ENCODE results near the gene CGNL1. TPM values are rescaled to one million over a fixed set of nuclear protein-coding genes. Genes with fewer than 3 reads are reported as not detected.
A peak's percentile ranks its signal among the peaks of the same experiment; 100 is the strongest.

CGNL1 gene
- polyA plus RNA-seq, 1 of the 3 experiments (the other 2 are of a cell fraction): 0.23 TPM

DNA sequence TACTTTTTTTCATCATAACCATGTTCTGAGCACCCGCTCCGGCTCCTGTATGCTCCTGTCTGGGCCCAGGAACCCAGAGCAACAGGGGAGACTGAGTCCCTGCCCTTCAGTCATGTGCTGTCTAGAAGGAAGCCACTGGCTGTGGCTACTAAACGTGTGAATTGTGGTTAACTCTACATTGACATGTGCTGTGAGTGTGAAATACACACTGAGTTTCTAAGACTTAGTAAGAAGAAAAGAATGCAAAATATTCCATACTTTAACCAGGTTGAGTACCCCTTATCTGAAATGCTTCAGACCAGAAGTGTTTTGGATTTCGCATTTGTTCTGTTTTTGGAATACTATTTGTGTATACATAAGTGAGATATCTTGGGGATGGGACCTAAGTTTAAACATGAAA lies 42.8 kb upstream of the CGNL1 start:
- POLR2A ChIA-PET: no interaction called here
- 81% methylated on average over 4 of the region's 4 CpGs for WGBS (ENCODE audit: low lambda C conversion rate)
- H3K79me2 ChIP-seq (ENCODE audit: insufficient read depth): no peaks in the 10 kb centered on the region
- no peaks in the 10 kb centered on the region for H3K27me3 ChIP-seq (ENCODE audit: insufficient read depth)
- H3K36me3 ChIP-seq (replicated peaks in 1 of 2; ENCODE audit: control insufficient read depth in 1 of 2, insufficient read depth in 2 of 2, low read length in 1 of 2): no peaks in the 10 kb centered on the region
- H3K4me3 ChIP-seq (ENCODE audit: low read depth in 2 of 2, low read length in 1 of 2): no peak overlapping the region
- H3K9ac ChIP-seq: no peak overlapping the region
- no peak overlapping the region for H2AFZ ChIP-seq (ENCODE audit: low read depth)
- no peaks in the 10 kb centered on the region for H3K9me3 ChIP-seq
- 0 out of 4 replicates have a peak overlapping the region, but pooled peaks of 1 of the 2 experiments have one; percentile 43 for H3K27ac ChIP-seq (ENCODE audit: low read depth in 2 of 2, low read length in 1 of 2)
- TF ChIP-seq, protein P1, sequence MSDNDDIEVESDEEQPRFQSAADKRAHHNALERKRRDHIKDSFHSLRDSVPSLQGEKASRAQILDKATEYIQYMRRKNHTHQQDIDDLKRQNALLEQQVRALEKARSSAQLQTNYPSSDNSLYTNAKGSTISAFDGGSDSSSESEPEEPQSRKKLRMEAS (IDR thresholded peaks at IDR 0.05; ENCODE audit: low read depth): no peak
- 0 out of 2 replicates have a peak, but pooled peaks have one; percentile 3 for TF ChIP-seq JUND (IDR thresholded peaks at IDR 0.05)
- no peak for TF ChIP-seq ELF1 (IDR thresholded peaks at IDR 0.05)
- no peak overlapping the region for H3K4me2 ChIP-seq
- H3F3A ChIP-seq (replicated peaks; ENCODE audit: insufficient read depth): peaks cover 14% of the 10 kb centered on the region
- DNase-seq: no peak
- H4K20me1 ChIP-seq (ENCODE audit: insufficient read depth): no peaks in the 10 kb centered on the region
- CTCF ChIA-PET: interaction anchor here (2.3 to 16.0 kb wide), 2 partner anchors 192 to 194 kb away, joined by 9 to 447 read pairs; no protein-coding TSS in a partner anchor
- H3K9me2 ChIP-seq: no peaks in the 10 kb centered on the region
- H3K4me1 ChIP-seq (ENCODE audit: control insufficient read depth in 1 of 2, insufficient read depth in 2 of 2, low read depth in 1 of 2, low read length in 1 of 2): peaks cover 16 to 18% of the 10 kb centered on the region in 2 experiments; a peak in 3 of 4 replicates

DNA sequence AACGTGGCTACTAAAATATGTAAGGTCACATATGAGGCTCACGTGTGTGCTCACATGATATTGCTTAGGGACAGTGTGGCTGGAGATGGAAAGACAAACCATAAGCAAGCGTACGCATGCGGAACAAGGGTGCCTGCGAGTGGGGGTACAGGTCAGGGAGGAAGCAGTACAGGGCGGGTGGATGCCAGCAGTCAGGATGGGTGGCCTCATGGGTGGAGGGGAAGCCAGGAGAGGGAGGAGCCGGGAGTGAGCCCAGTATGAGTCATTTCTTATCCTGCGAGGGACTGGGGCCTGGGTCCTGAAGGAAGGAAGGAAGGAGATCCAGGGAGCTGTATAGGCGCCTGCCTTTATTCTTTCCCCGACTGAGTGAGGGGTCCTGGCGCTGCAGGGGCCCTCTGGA lies 42.0 kb upstream of the CGNL1 start:
- Histone ChIP-seq H3F3A (replicated peaks; ENCODE audit: insufficient read depth) (peaks cover 6% of the 10 kb centered on the region), H3K27ac (ENCODE audit: low read depth in 2 of 2, low read length in 1 of 2) (peak overlapping the region in 1 of 2 experiments; percentile 43; a peak in 1 of 4 replicates), H4K20me1 (ENCODE audit: insufficient read depth) (no peaks in the 10 kb centered on the region), H3K4me1 (ENCODE audit: control insufficient read depth in 1 of 2, insufficient read depth in 2 of 2, low read depth in 1 of 2, low read length in 1 of 2) (peaks cover 11 to 16% of the 10 kb centered on the region in 2 experiments; a peak in 3 of 4 replicates), H3K36me3 (replicated peaks in 1 of 2; ENCODE audit: control insufficient read depth in 1 of 2, insufficient read depth in 2 of 2, low read length in 1 of 2) (no peaks in the 10 kb centered on the region), H3K4me3 (ENCODE audit: low read depth in 2 of 2, low read length in 1 of 2) (no peak overlapping the region), H3K79me2 (ENCODE audit: insufficient read depth) (no peaks in the 10 kb centered on the region), H3K9me3 (no peaks in the 10 kb centered on the region), H3K4me2 (no peak overlapping the region), H3K9ac (no peak overlapping the region), H3K9me2 (no peaks in the 10 kb centered on the region), H3K27me3 (ENCODE audit: insufficient read depth) (no peaks in the 10 kb centered on the region), H2AFZ (ENCODE audit: low read depth) (no peak overlapping the region)
- CTCF ChIA-PET: interaction anchor here (1.1 to 16.0 kb wide), 3 partner anchors 11 to 191 kb away, joined by 4 to 447 read pairs (median 10); no protein-coding TSS in a partner anchor
- no peak for TF ChIP-seq NFIC (IDR thresholded peaks at IDR 0.05; ENCODE audit: borderline replicate concordance)
- TF ChIP-seq JUND (IDR thresholded peaks at IDR 0.05): 0 out of 2 replicates have a peak, but pooled peaks have one; percentile 19
- TF ChIP-seq RCOR1 (IDR thresholded peaks at IDR 0.05; ENCODE audit: low read length): no peak
- TF ChIP-seq RFX5 (IDR thresholded peaks at IDR 0.05; ENCODE audit: low read length): no peak
- TF ChIP-seq, protein P2, sequence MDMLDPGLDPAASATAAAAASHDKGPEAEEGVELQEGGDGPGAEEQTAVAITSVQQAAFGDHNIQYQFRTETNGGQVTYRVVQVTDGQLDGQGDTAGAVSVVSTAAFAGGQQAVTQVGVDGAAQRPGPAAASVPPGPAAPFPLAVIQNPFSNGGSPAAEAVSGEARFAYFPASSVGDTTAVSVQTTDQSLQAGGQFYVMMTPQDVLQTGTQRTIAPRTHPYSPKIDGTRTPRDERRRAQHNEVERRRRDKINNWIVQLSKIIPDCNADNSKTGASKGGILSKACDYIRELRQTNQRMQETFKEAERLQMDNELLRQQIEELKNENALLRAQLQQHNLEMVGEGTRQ (IDR thresholded peaks at IDR 0.05; ENCODE audit: borderline replicate concordance, low read depth, low read length): no peak
- TF ChIP-seq TEAD4 (IDR thresholded peaks at IDR 0.05; ENCODE audit: borderline replicate concordance, insufficient read depth): no peak
- TF ChIP-seq YY1 (IDR thresholded peaks at IDR 0.05; ENCODE audit: low read depth): no peak
- TF ChIP-seq, protein P3, sequence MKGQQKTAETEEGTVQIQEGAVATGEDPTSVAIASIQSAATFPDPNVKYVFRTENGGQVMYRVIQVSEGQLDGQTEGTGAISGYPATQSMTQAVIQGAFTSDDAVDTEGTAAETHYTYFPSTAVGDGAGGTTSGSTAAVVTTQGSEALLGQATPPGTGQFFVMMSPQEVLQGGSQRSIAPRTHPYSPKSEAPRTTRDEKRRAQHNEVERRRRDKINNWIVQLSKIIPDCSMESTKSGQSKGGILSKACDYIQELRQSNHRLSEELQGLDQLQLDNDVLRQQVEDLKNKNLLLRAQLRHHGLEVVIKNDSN (IDR thresholded peaks at IDR 0.05; ENCODE audit: borderline replicate concordance, low read depth): no peak
- peak; percentile 62; the same call in 1 of the 2 replicates for TF ChIP-seq FOSL2 (IDR thresholded peaks at IDR 0.05; ENCODE audit: borderline replicate concordance, low read depth)
- TF ChIP-seq, protein P1 (IDR thresholded peaks at IDR 0.05; ENCODE audit: low read depth): peak; percentile 36; the same call in 1 of the 2 replicates
- TF ChIP-seq SIN3A (IDR thresholded peaks at IDR 0.05; ENCODE audit: borderline replicate concordance, low read depth, low read length): no peak
- POLR2A ChIA-PET: no interaction called here
- no peak for DNase-seq
- WGBS (ENCODE audit: low lambda C conversion rate): 73% methylated on average over 12 of the region's 12 CpGs
